ENCODE data around the gene CAMSAP1.

DNA sequence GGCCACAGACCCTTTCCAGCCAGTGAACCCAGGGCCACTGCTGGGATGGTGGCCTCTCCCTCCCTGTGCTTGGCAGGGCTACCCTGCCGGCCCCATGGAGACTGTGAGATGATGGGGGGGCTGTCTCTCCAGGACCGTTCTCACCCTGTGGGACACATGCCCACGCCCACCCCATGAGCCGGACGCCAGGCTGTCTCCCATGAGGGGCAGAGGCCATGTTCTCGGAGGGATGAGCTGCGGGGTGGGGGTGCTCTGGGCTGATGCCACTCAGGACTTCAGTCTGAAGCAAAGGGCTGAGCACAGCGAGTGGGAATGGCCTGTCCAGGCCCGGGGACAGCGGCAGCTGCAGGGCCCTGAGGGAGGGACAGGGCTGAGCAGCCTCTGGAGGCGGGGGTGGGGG lies 116.5 kb downstream of the CAMSAP1 start:
- TF ChIP-seq, protein P1, sequence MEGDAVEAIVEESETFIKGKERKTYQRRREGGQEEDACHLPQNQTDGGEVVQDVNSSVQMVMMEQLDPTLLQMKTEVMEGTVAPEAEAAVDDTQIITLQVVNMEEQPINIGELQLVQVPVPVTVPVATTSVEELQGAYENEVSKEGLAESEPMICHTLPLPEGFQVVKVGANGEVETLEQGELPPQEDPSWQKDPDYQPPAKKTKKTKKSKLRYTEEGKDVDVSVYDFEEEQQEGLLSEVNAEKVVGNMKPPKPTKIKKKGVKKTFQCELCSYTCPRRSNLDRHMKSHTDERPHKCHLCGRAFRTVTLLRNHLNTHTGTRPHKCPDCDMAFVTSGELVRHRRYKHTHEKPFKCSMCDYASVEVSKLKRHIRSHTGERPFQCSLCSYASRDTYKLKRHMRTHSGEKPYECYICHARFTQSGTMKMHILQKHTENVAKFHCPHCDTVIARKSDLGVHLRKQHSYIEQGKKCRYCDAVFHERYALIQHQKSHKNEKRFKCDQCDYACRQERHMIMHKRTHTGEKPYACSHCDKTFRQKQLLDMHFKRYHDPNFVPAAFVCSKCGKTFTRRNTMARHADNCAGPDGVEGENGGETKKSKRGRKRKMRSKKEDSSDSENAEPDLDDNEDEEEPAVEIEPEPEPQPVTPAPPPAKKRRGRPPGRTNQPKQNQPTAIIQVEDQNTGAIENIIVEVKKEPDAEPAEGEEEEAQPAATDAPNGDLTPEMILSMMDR (conservative IDR thresholded peaks at IDR 0.05; ENCODE audit: low read depth, low read length), result no peak
- no peak for TF ChIP-seq SMC3 (IDR thresholded peaks at IDR 0.05; ENCODE audit: low read depth, low read length)
- TF ChIP-seq RCOR1 (IDR thresholded peaks at IDR 0.05; ENCODE audit: insufficient replicate concordance, low read length), result no peak
- TF ChIP-seq BHLHE40 (IDR thresholded peaks at IDR 0.05; ENCODE audit: low read depth, low read length), result no peak
- TF ChIP-seq, protein P2, sequence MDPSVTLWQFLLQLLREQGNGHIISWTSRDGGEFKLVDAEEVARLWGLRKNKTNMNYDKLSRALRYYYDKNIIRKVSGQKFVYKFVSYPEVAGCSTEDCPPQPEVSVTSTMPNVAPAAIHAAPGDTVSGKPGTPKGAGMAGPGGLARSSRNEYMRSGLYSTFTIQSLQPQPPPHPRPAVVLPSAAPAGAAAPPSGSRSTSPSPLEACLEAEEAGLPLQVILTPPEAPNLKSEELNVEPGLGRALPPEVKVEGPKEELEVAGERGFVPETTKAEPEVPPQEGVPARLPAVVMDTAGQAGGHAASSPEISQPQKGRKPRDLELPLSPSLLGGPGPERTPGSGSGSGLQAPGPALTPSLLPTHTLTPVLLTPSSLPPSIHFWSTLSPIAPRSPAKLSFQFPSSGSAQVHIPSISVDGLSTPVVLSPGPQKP (IDR thresholded peaks at IDR 0.05; ENCODE audit: borderline replicate concordance, low read depth, low read length), result no peak
- TF ChIP-seq POLR2A (IDR thresholded peaks at IDR 0.05; ENCODE audit: low read depth, low read length), result no peak
- no peak for TF ChIP-seq CEBPB (IDR thresholded peaks at IDR 0.05; ENCODE audit: low read depth, low read length)
- TF ChIP-seq MAZ (IDR thresholded peaks at IDR 0.05; ENCODE audit: borderline replicate concordance, low read depth, low read length), result no peak
- TF ChIP-seq MXI1 (IDR thresholded peaks at IDR 0.05; ENCODE audit: borderline replicate concordance, low read depth, low read length), result no peak

Data from IMR-90 (cell line).